H9 (cell line): ENCODE data around the gene EFCAB6. TPM values are rescaled to one million over a fixed set of nuclear protein-coding genes. Genes with fewer than 3 reads are reported as not detected.

Source experiments
- DNase-seq: peaks from one replicate; pipeline ENCODE4 v3.0.0-alpha.2; 2017
- H2AFZ ChIP-seq: one replicate; pipeline ENCODE4 v1.6.1; 2013; ENCODE audit warnings: mild to moderate bottlenecking, low read length, control low read depth, moderate library complexity
- H2AK5ac ChIP-seq: 2 replicates; pipeline ENCODE4 v1.6.1; 2013; ENCODE audit warnings: low read length, control low read depth, mixed read lengths; ENCODE audit not compliant: insufficient read length
- H2BK120ac ChIP-seq: one replicate; pipeline ENCODE4 v1.6.1; 2013; ENCODE audit warnings: low read depth, mild to moderate bottlenecking, low read length, control low read depth, inconsistent platforms; ENCODE audit not compliant: poor library complexity, severe bottlenecking
- H2BK12ac ChIP-seq: 2 replicates; pipeline ENCODE4 v1.6.1; 2013; ENCODE audit warnings: low read length, control low read depth, mixed read lengths, low read depth; ENCODE audit not compliant: insufficient read length
- H2BK15ac ChIP-seq: 2 replicates; pipeline ENCODE4 v1.6.1; 2013; ENCODE audit warnings: low read depth, low read length, control low read depth
- H2BK20ac ChIP-seq: one replicate; pipeline ENCODE4 v1.6.1; 2013; ENCODE audit warnings: low read depth, mild to moderate bottlenecking, low read length, control low read depth, inconsistent platforms; ENCODE audit not compliant: poor library complexity, severe bottlenecking
- H2BK5ac ChIP-seq: 2 replicates; pipeline ENCODE4 v1.6.1; 2013; ENCODE audit warnings: low read length, control low read depth, mixed read lengths; ENCODE audit not compliant: insufficient read length
- H3K14ac ChIP-seq: 2 replicates; pipeline ENCODE4 v1.6.1; 2013; ENCODE audit warnings: low read length, control low read depth; ENCODE audit not compliant: insufficient read depth
- H3K18ac ChIP-seq: 2 replicates; pipeline ENCODE4 v1.6.1; 2013; ENCODE audit warnings: low read depth, mild to moderate bottlenecking, mixed read lengths, low read length, control low read depth; ENCODE audit not compliant: insufficient read length
- H3K23ac ChIP-seq: 2 replicates; pipeline ENCODE4 v1.6.1; 2013; ENCODE audit warnings: low read length, control low read depth, mixed read lengths, low read depth; ENCODE audit not compliant: insufficient read length
- H3K23me2 ChIP-seq: 2 replicates; pipeline ENCODE4 v1.6.1; 2013; ENCODE audit warnings: low read depth, mild to moderate bottlenecking, mixed read lengths, low read length, control low read depth; ENCODE audit not compliant: insufficient read length, poor library complexity, severe bottlenecking
- H3K27ac ChIP-seq: 2 replicates; pipeline ENCODE4 v1.5.1; 2013; ENCODE audit warnings: low read length, control low read depth, mixed read lengths, low read depth; ENCODE audit not compliant: insufficient read length
- H3K27me3 ChIP-seq: 2 replicates; pipeline ENCODE4 v1.6.1; 2013; ENCODE audit warnings: low read length, control low read depth, inconsistent platforms; ENCODE audit not compliant: insufficient read depth
- H3K4ac ChIP-seq: 2 replicates; pipeline ENCODE4 v1.6.1; 2013; ENCODE audit warnings: low read depth, mild to moderate bottlenecking, control low read depth, inconsistent platforms, low read length, moderate library complexity
- H3K4me1 ChIP-seq: 2 replicates; pipeline ENCODE4 v1.6.1; 2013; ENCODE audit warnings: low read length, control low read depth, inconsistent platforms; ENCODE audit not compliant: insufficient read depth
- H3K4me2 ChIP-seq: 2 replicates; pipeline ENCODE4 v1.6.1; 2013; ENCODE audit warnings: low read length, control low read depth, mixed read lengths; ENCODE audit not compliant: insufficient read length, insufficient read depth
- H3K56ac ChIP-seq: 2 replicates; pipeline ENCODE4 v1.6.1; 2013; ENCODE audit warnings: low read depth, mild to moderate bottlenecking, mixed read lengths, low read length, control low read depth; ENCODE audit not compliant: insufficient read length
- H3K79me1 ChIP-seq: 2 replicates; pipeline ENCODE4 v1.6.1; 2013; ENCODE audit warnings: low read depth, mild to moderate bottlenecking, moderate library complexity, low read length, control low read depth, inconsistent platforms; ENCODE audit not compliant: insufficient read depth, poor library complexity, severe bottlenecking
- H3K79me2 ChIP-seq: 2 replicates; pipeline ENCODE4 v1.6.1; 2013; ENCODE audit warnings: low read length, control low read depth, inconsistent platforms; ENCODE audit not compliant: insufficient read depth
- H3K9ac ChIP-seq: 2 replicates; pipeline ENCODE4 v1.6.1; 2013; ENCODE audit warnings: low read length, control low read depth, mixed read lengths; ENCODE audit not compliant: insufficient read length; ENCODE audit errors: extremely low read depth
- H3K9me3 ChIP-seq: one replicate; pipeline ENCODE4 v1.6.1; 2013; ENCODE audit warnings: low read depth, low read length, inconsistent platforms; ENCODE audit not compliant: control insufficient read depth
- H3T11ph ChIP-seq: one replicate; pipeline ENCODE4 v1.6.1; 2013; ENCODE audit warnings: mild to moderate bottlenecking, low read length, control low read depth, inconsistent platforms
- H4K20me1 ChIP-seq: one replicate; pipeline ENCODE4 v1.6.1; 2013; ENCODE audit not compliant: control insufficient read depth, insufficient read length, insufficient read depth
- H4K5ac ChIP-seq: 2 replicates; pipeline ENCODE4 v1.6.1; 2013; ENCODE audit warnings: low read depth, mild to moderate bottlenecking, mixed read lengths, low read length, control low read depth; ENCODE audit not compliant: insufficient read length
- H4K8ac ChIP-seq: replicated peaks from 2 replicates; pipeline ENCODE4 v1.6.1; 2013; ENCODE audit warnings: low read length, control low read depth, mixed read lengths, low read depth; ENCODE audit not compliant: insufficient read length
- H4K91ac ChIP-seq: 2 replicates; pipeline ENCODE4 v1.6.1; 2013; ENCODE audit warnings: low read depth, mild to moderate bottlenecking, moderate library complexity, mixed read lengths, low read length, control low read depth; ENCODE audit not compliant: insufficient read length
- H3K27ac Mint-ChIP-seq, 3 experiments: 2 replicates in 2 of 3; 3 replicates in 1 of 3; pipeline ENCODE4 v1.8.0; 2020 to 2021; ENCODE audit warnings: mixed read lengths in 3 of 3, mild to moderate bottlenecking in 1 of 3, moderate library complexity in 1 of 3
- H3K27me3 Mint-ChIP-seq: 2 replicates; pipeline ENCODE4 v1.8.0; 2021; ENCODE audit warnings: low read depth, mild to moderate bottlenecking, moderate library complexity, mixed read lengths
- H3K36me3 Mint-ChIP-seq, 3 experiments: 2 replicates in 2 of 3; 3 replicates in 1 of 3; pipeline ENCODE4 v1.8.0; 2020 to 2021; ENCODE audit warnings: low read depth in 3 of 3, mixed read lengths in 3 of 3; ENCODE audit not compliant: insufficient read depth in 1 of 3
- H3K4me1 Mint-ChIP-seq, 2 experiments: 2 replicates each; pipeline ENCODE4 v1.8.0; 2020; ENCODE audit warnings: mixed read lengths in 2 of 2
- H3K4me3 Mint-ChIP-seq, 2 experiments: 2 replicates in 1 of 2; 3 replicates in 1 of 2; pipeline ENCODE4 v1.8.0; 2020 to 2021; ENCODE audit warnings: mild to moderate bottlenecking in 2 of 2, mixed read lengths in 2 of 2, moderate library complexity in 1 of 2
- H3K9me3 Mint-ChIP-seq, 2 experiments: 2 replicates in 1 of 2; 3 replicates in 1 of 2; pipeline ENCODE4 v1.8.0; 2020; ENCODE audit warnings: mild to moderate bottlenecking in 2 of 2, mixed read lengths in 2 of 2, moderate library complexity in 1 of 2
- WGBS: extraction: QIAGEN DNeasy Blood & Tissue Kit; methylation state at CpG from one replicate; pipeline ENCODE4 v1.1.7; 2013; ENCODE audit warnings: missing lambda C conversion rate, low lambda C conversion rate, mixed read lengths; ENCODE audit not compliant: insufficient read length; ENCODE audit errors: extremely low coverage; 5-methylcytosine and 5-hydroxymethylcytosine counted together
- total RNA-seq: library from RNA; stranded (reverse); gene quantifications from 2 replicates; pipeline ENCODE4 v1.2.1, GENCODE V29; 2021
- TF ChIP-seq, protein P1 (sequence below): fragments of 200-600 bp; sonication (generic); conservative IDR thresholded peaks from 3 replicates; pipeline ENCODE4 v1.8.0; 2021; ENCODE audit warnings: antibody characterized with exemption, mild to moderate bottlenecking

Gene EFCAB6
- total RNA-seq, 1 experiment from 2014 or later = 0.31 TPM

DNA sequence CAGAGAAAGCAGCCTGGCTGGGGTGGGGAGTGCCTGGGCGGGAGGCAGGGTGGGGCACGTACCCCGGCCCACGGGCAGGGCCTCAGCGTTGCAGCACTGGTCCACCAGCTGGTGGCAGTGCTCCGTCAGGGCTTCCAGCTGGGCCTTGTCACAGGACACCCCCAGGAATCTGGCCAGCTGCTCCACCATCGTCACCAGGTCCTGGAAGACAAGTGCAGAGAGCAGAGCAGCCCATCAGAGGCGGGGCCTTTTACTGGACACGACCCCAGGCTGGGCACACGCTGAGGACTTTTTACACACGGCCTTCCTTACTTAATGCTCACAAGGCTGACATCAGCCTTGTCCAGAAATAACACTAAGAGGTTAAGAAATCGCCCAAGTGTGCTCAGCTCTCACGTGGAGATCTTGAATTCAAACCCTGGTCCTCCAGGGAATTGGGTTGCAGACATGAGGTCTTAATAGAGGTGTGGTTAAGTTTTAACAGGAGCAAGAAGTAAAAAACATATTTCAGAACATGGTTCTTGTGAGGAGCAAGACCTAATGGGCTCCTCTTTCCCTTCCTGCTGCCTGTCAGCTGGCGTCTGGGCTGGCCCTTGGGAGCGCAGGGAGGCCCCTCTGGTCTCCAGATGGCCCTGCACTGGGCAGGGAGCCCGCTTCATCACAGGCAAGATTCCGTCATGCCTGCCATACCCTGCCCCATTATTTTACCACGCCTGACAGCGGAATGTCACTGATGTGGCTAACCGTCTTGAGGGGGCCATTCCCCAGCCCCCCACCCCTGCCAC is 17.1 kb upstream of the EFCAB6 start:
- Mint-ChIP-seq H3K36me3 (peaks cover 10 to 52% (median 42%) of the 10 kb centered on the region in 3 experiments; a peak in 6 of 7 replicates), H3K4me3 (no peak overlapping the region), H3K27me3 (peaks cover 2% of the 10 kb centered on the region; the same call in 1 of the 2 replicates), H3K9me3 (no peaks in the 10 kb centered on the region), H3K27ac (peak overlapping the region in 2 of 3 experiments; percentile 29 to 94; a peak in 2 of 7 replicates), H3K4me1 (peaks cover 36 to 40% of the 10 kb centered on the region in 2 experiments)
- H4K5ac ChIP-seq = no peak overlapping the region
- H2AK5ac ChIP-seq = no peak overlapping the region
- no peak overlapping the region for H3T11ph ChIP-seq
- no peaks in the 10 kb centered on the region; the same call in 1 of the 2 replicates for H3K4me1 ChIP-seq
- no peak overlapping the region for H3K56ac ChIP-seq
- no peaks in the 10 kb centered on the region for H3K79me1 ChIP-seq
- H2BK15ac ChIP-seq = no peak overlapping the region
- no peak overlapping the region for H2BK120ac ChIP-seq
- TF ChIP-seq, protein P1, sequence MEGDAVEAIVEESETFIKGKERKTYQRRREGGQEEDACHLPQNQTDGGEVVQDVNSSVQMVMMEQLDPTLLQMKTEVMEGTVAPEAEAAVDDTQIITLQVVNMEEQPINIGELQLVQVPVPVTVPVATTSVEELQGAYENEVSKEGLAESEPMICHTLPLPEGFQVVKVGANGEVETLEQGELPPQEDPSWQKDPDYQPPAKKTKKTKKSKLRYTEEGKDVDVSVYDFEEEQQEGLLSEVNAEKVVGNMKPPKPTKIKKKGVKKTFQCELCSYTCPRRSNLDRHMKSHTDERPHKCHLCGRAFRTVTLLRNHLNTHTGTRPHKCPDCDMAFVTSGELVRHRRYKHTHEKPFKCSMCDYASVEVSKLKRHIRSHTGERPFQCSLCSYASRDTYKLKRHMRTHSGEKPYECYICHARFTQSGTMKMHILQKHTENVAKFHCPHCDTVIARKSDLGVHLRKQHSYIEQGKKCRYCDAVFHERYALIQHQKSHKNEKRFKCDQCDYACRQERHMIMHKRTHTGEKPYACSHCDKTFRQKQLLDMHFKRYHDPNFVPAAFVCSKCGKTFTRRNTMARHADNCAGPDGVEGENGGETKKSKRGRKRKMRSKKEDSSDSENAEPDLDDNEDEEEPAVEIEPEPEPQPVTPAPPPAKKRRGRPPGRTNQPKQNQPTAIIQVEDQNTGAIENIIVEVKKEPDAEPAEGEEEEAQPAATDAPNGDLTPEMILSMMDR = peak; percentile 36; the same call in 2 of the 3 replicates
- no peak overlapping the region for H3K27ac ChIP-seq
- H3K9me3 ChIP-seq = no peaks in the 10 kb centered on the region
- no peaks in the 10 kb centered on the region for H4K20me1 ChIP-seq
- H3K27me3 ChIP-seq = no peaks in the 10 kb centered on the region
- no peak overlapping the region for H3K18ac ChIP-seq
- H3K23me2 ChIP-seq = no peaks in the 10 kb centered on the region
- no peak overlapping the region for H2AFZ ChIP-seq
- H3K14ac ChIP-seq = no peak overlapping the region
- H3K79me2 ChIP-seq = no peaks in the 10 kb centered on the region; the same call in 1 of the 2 replicates
- peak; percentile 64 for DNase-seq
- H4K8ac ChIP-seq = no peak overlapping the region
- H3K4me2 ChIP-seq = no peak overlapping the region
- no peak overlapping the region for H2BK12ac ChIP-seq
- no peak overlapping the region for H4K91ac ChIP-seq
- H2BK20ac ChIP-seq = no peak overlapping the region
- no peak overlapping the region for H3K4ac ChIP-seq
- no peak overlapping the region for H3K23ac ChIP-seq
- H3K9ac ChIP-seq = no peak overlapping the region
- H2BK5ac ChIP-seq = no peak overlapping the region
- WGBS = no CpG with 5 or more reads among the region's 20 CpGs
